HG03469 (cell line): ENCODE results near the gene NPEPL1.
"Not testable (repeated sequence)": the region's sequence is repeated elsewhere in the genome, so short reads cannot be mapped to it uniquely, and the experiment has no call there.

Experiments
- ATAC-seq: cut with Tn5 transposase; IDR thresholded peaks from one replicate; pipeline ENCODE4 v1.9.1; 2021; ENCODE audit warnings: mild to moderate bottlenecking, moderate library complexity, moderate number of reproducible peaks; ENCODE audit not compliant: unreplicated experiment

Gene NPEPL1

GRCh38 chr20:58712806-58713731, 20.5 kb downstream of the NPEPL1 start:
- no peak for ATAC-seq

- no peak for ATAC-seq
Observed at GRCh38 chr20:58713801-58714339, 21.3 kb downstream of the NPEPL1 start.

- no peak for ATAC-seq
Observed at GRCh38 chr20:58714340-58714922, 21.8 kb downstream of the NPEPL1 start.

GRCh38 chr20:58714923-58715351, 22.3 kb downstream of the NPEPL1 start:
- ATAC-seq: no peak

GRCh38 chr20:58715391-58715800, 22.8 kb downstream of the NPEPL1 start:
- ATAC-seq: no peak

- no peak for ATAC-seq
Observed at GRCh38 chr20:58715801-58716475, 23.3 kb downstream of the NPEPL1 start.

GRCh38 chr20:58716476-58717277, 24.1 kb downstream of the NPEPL1 start:
- ATAC-seq: no peak

GRCh38 chr20:58717278-58718091, 24.9 kb downstream of the NPEPL1 start:
- ATAC-seq: no peak

GRCh38 chr20:58718121-58718563, 25.5 kb downstream of the NPEPL1 start:
- no peak for ATAC-seq

- ATAC-seq: no peak
Observed at GRCh38 chr20:58718729-58719128, 26.1 kb downstream of the NPEPL1 start.

GRCh38 chr20:58719258-58719657, 26.7 kb downstream of the NPEPL1 start:
- no peak for ATAC-seq

GRCh38 chr20:58719971-58720371, 27.4 kb downstream of the NPEPL1 start:
- no peak for ATAC-seq

GRCh38 chr20:58720890-58721289, 28.3 kb downstream of the NPEPL1 start:
- ATAC-seq: no peak

- ATAC-seq: no peak
Observed at GRCh38 chr20:58721951-58722778, 29.6 kb downstream of the NPEPL1 start.

GRCh38 chr20:58722877-58723627, 30.5 kb downstream of the NPEPL1 start:
- no peak for ATAC-seq

- ATAC-seq: no peak
Observed at GRCh38 chr20:58723628-58723984, 31.0 kb downstream of the NPEPL1 start.

GRCh38 chr20:58726156-58726555, 33.6 kb downstream of the NPEPL1 start:
- ATAC-seq: not testable (repeated sequence)

GRCh38 chr20:58731192-58731591, 38.6 kb downstream of the NPEPL1 start:
- ATAC-seq: no peak
